Renal cortex interstitium (tissue), 15 donors: ENCODE measurements around the gene LILRB1. TPM values are rescaled to one million over a fixed set of nuclear protein-coding genes. Genes with fewer than 3 reads are reported as not detected.
"Not testable (repeated sequence)": the region's sequence is repeated elsewhere in the genome, so short reads cannot be mapped to it uniquely, and the experiment has no call there.

Experiments
- DNase-seq, 11 donors: peaks; one replicate each; pipeline ENCODE4 v3.0.0-alpha.2; 2013; ENCODE audit warnings: low read depth in 9 of 11, low spot score in 4 of 11; ENCODE audit errors: extremely low read depth in 1 of 11
- long read RNA-seq, 16 experiments: transcript quantifications; one replicate each; lab custom pipeline, GENCODE V29; 2026
- polyA plus RNA-seq, 3 donors: library from polyadenylated mRNA; unstranded; fragments of 120-200 nt; gene quantifications; one replicate each; pipeline ENCODE4 v1.2.1, GENCODE V29; 2013; ENCODE audit not compliant: insufficient read length in 3 of 3

Gene LILRB1
- polyA plus RNA-seq = 1 to 10 TPM in 2 of 3 donors, under 1 TPM in 1; 0.73 to 1.6 (median 1.0) TPM
- long read RNA-seq, donor 1 = 0 reads
- long read RNA-seq, donor 2 = 0 reads
- long read RNA-seq, donor 3 = 0 reads
- long read RNA-seq, donor 4 = 0 reads
- long read RNA-seq, donor 5 = 0 reads
- long read RNA-seq, donor 6 = 0 reads
- long read RNA-seq, donor 7 = 0 reads
- long read RNA-seq, donor 8 = 0 reads
- long read RNA-seq, donor 9 = 0 reads
- long read RNA-seq, donor 10 = 0 reads
- long read RNA-seq, donor 11 = 0 reads
- long read RNA-seq, donor 12 = 0 reads
- long read RNA-seq, donor 13, partial matches to known transcripts = 0 of 1 reads
- long read RNA-seq, donor 13, other reads (novel, unspliced or antisense) = 0 of 1 reads
- long read RNA-seq, donor 14 = 0 reads
- long read RNA-seq, donor 15 = 0 reads
- long read RNA-seq, donor 16 = 0 reads

DNA sequence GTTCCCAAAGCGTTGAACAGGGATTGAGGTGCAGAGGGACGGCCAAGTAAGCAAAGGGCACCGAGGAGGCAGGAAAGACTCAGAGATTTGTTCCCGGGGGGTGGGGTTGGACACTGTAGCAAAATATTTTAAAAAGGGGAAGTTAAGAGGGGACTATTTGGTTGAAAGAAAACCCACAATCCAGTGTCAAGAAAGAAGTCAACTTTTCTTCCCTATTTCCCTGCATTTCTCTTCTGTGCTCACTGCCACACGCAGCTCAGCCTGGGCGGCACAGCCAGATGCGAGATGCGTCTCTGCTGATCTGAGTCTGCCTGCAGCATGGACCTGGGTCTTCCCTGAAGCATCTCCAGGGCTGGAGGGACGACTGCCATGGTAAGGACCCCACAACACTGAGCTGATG lies at the start of gene LILRB1:
TSS of gene LILRB1 (plus strand) at position 223 of the 400 bp plus-strand sequence. CDS start 590 bp downstream, outside the sequence.
- not testable (repeated sequence) for DNase-seq

DNA sequence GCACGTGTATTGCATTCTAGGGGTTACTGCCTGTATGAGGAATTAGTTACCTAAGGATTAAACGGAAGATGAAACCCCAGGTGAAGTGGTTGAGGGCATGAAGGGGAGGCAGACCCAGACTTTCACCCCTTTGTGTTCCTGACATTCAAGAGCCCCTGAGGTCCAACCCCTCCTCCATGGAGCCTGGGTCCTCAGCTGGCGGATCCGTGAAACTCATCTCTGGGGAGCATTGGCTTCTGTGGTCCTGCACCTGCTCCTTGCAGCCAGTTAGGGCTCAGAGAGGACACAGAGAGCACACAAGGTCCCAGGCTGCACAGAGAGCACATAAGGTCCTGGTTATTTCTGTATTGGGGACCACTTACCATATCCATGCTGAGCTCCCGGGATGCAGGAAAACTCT lies 43.9 kb upstream of the LILRB1 start:
- DNase-seq = no peak

DNA sequence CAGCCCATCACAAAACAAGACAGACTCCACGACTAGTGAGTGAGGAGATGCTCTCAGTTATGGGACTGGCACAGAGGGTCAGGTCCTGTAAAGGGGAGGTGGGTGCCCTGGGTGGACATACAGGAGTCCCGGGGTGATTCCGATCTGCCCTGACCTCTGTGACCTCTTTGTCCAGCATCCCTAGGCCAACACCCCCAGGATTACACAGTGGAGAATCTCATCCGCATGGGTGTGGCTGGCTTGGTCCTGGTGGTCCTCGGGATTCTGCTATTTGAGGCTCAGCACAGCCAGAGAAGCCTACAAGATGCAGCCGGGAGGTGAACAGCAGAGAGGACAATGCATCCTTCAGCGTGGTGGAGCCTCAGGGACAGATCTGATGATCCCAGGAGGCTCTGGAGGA lies 43.3 kb upstream of the LILRB1 start:
- DNase-seq = no peak

DNA sequence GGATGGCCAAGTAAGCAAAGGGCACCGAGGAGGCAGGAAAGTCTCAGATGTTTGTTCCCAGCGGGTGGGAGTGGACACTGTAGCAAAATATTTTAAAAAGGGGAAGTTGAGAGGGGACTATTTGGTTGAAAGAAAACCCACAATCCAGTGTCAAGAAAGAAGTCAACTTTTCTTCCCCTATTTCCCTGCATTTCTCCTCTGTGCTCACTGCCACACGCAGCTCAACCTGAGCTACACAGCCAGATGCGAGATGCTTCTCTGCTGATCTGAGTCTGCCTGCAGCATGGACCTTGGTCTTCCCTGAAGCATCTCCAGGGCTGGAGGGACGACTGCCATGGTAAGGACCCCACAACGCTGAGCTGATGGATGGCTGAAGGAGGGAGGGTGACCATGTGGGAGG lies 36.8 kb upstream of the LILRB1 start, which contains the start of gene LILRA1:
TSS of gene LILRA1 (plus strand) at position 188 of the 400 bp plus-strand sequence. CDS start 613 bp downstream, outside the sequence.
- not testable (repeated sequence) for DNase-seq

DNA sequence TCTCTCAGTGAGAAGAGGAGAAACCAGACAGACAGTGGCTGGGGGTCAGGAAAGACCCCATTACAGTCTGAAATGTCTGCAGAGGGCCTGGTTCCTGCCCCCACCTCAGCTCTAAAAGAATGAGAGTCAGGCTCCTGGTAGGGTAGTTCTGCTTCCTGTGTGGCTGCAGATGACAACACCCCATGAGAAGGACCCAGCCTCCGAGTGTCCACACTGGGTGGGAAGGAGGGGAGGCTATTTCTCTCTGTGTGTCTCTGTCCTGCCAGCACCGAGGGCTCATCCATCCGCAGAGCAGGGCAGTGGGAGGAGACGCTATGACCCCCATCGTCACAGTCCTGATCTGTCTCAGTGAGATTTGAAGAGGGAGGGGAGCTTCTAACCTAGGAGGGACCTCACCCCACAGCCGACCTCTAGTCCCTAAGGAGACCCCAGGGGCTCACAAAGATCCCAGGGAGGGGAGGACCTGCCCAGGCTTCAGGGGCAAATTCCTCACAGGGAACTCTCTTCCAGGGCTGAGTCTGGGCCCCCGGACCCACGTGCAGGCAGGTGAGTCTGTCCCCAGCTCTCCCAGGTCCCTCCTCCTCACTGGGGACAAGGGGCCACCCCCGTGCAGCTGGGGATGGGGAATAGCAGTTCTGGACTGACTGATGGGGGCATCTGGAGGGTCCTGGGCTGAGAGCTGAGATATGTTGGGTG lies 36.2 kb upstream of the LILRB1 start:
- not testable (repeated sequence) for DNase-seq

DNA sequence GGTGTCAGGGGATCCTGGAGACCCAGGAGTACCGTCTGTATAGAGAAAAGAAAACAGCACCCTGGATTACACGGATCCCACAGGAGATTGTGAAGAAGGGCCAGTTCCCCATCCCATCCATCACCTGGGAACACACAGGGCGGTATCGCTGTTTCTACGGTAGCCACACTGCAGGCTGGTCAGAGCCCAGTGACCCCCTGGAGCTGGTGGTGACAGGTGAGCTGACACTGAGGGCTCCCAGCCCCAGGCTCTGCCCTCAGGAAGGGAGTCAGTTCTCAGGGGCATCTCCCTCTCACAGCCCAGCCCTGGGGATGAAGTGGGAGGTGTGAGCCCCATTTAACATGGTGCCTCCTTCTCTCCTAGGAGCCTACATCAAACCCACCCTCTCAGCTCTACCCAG lies 35.5 kb upstream of the LILRB1 start:
- no peak for DNase-seq

DNA sequence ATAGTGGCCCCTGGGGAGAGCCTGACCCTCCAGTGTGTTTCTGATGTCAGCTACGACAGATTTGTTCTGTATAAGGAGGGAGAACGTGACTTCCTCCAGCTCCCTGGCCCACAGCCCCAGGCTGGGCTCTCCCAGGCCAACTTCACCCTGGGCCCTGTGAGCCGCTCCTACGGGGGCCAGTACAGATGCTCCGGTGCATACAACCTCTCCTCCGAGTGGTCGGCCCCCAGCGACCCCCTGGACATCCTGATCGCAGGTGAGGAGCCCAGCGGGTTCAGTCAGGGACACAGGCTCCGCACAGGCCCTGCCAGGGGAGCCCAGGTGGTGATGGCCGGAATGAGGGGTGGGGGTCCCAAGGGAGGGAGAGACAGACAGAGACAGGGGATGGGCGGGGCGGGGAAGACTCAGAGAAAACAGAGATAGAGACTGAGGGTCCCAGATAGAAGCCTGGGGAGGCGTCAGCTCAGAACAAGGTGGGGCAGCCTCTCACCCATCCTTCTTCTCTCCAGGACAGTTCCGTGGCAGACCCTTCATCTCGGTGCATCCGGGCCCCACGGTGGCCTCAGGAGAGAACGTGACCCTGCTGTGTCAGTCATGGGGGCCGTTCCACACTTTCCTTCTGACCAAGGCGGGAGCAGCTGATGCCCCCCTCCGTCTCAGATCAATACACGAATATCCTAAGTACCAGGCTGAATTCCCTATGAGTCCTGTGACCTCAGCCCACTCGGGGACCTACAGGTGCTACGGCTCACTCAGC lies 34.4 kb upstream of the LILRB1 start:
- not testable (repeated sequence) for DNase-seq

DNA sequence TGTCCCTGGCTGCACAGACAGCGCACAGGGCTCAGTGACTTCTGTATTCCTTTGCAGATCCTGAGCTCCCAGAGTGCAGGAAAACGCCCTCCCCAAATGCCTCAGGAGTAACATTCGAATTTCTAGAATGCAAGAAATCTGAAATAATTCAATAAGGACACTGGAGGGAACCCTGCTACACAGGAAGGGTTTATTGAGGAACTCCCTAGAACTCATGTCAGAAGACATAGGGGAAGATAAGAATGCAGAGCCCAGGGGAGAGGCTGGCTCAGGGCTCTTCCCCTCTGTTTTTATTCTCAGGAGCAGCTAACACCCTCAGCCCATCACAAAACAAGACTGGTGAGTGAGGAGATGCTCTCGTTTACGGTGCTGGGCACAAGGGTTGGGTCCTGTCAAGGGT lies 30.1 kb upstream of the LILRB1 start:
- no peak for DNase-seq

DNA sequence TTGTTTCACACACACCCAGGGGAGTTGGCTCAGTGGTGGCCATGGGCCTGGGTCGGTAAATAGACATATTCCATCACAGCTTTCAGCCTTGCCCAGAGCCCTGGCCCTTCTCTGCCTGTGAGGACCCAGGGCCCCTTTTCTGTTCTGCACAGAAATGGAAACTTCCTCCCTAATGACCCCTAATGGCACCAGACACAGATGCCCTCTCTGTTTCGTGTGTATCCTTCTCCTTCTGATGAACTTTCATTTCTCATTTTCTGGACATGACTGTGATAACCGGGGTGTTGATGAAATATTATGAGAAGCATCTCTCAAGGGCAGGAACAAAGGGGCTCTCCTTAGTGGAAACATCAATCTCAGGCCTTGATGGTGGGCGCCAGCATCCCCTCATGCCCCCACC lies 24.1 kb upstream of the LILRB1 start:
- no peak for DNase-seq

DNA sequence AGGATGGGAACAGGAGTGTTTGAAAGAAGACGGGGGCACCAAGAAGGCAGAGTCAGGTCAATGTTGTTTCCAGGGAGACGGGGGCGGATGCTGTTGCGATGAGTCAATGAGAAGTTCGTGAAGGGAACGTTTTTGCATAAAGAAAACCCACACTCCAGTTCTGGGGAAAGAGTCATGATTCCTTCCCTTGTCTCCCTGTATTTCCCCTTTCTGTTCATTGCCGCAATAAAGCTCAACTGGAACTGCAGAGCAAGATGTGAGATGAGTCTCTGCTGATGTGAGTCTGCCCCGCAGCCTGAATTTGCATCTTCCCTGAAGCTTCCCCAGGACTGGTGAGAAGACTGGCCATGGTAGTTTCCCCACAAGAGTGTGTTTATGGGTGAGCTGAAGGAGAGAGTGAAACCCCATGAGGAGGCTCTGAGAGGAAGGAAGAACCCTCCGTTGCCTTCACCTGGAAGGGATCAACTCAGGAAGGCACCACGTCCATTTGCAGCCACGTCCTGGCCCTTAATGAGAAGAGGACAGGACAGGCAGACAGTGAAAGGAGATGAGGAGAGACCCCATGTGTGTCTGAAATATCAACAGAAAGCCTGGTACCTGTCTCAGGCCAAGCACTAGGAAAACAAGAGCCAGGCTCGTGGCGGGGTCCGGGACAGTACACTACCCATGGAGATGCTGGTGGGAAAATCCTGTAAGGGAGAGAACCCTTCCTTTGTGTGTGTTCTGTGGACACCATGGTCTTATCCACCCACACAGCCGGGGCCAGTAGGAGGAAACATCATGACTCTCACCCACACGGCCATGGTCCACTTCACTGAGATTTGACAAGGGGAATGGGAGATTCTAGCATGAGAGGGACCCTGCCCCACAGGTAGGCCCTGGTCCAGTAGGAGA lies 23.1 kb upstream of the LILRB1 start:
- DNase-seq = no peak

DNA sequence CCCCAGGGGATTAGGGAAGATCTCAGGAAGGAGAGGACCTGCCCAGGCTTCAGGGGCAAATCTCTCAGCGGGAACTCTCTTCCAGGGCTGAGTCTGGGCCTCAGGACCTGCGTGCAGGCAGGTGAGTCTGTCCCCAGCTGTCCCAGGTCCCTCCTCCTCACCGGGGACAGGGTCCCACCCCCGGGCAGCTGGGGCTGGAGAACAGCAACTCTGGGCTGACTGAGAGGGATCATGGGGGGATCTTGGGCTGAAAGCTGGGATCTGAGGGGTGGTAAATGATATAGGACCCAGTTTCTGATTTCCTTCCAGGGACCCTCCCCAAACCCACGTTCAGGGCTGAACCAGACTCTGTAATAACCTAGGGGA lies 22.5 kb upstream of the LILRB1 start:
- no peak for DNase-seq

DNA sequence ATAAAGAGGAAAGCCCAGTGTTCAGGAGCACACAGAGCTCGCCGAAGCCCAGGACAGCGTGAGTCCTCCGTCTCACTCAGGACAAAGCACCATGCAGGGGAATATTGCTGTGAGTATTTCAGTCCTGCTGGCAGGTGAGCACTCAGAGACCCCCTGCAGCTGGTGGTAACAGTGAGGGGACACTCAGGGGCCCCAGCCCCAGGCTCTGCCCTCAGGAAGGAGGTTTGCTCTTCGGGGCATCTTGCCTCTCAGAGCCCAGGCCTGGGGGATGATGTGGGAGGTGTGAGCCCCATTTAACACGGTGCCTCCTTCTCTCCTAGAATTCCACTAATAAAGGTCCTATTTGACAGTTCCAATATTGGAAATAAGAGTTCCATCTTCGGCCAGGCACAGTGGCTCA lies 22.1 kb upstream of the LILRB1 start:
- no peak for DNase-seq

DNA sequence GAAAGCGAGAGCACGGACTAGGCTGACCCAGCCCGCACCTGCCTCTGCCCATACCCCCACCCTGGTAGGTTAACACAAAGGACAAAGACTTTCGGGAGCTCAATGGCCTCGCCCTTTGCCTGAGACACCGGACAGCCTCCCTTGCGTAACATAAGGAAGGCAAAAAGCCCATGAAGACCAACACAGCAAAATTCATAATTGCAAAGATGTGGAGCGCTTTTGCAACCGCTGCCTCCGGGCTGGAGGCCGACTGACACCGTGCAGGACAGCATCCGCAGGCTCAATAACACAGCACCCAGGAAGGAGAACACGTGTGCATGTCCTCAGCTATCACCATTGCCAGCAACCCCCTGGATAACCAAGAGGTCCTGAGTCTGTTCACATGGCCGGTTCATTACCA lies 21.5 kb upstream of the LILRB1 start:
- DNase-seq = no peak

DNA sequence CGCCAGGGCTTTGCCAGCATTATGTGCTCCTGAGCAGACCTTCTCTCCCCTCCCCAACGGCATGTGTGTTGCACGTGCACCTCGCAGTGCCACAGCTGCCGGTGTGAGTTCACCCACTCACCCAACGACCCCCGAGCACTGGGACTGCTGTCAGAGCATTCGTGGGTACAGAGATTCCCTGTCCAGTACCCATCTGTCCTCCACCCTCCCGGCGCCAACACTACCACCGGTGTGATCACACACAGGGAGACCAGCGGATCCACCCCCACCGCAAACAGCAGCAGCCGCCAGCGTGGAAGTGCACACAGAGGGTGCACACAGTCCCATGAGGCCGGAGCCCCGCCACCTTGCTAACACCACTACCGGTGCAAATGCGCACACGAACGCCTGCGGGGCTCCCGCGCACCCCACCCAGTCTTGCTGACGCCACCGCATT lies 20.9 kb upstream of the LILRB1 start:
- no peak for DNase-seq

DNA sequence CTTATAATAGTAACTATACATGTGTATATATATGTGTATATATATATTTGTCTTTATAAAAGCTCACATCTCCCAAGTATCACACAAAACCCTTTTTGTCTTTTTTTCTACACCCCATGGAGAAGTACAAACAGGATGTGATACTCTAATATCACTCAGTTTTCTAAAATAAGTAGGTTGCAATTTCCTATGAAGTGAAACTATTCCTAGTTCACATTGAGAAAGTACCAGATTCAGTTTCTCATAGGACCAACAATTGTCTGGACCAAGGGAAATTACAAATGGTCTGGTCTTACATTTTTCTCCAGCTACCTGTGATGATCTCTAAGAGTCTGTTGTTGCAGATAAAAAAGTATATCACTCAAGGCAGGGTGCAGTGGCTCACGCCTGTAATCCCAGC lies 17.9 kb upstream of the LILRB1 start:
- DNase-seq = no peak

DNA sequence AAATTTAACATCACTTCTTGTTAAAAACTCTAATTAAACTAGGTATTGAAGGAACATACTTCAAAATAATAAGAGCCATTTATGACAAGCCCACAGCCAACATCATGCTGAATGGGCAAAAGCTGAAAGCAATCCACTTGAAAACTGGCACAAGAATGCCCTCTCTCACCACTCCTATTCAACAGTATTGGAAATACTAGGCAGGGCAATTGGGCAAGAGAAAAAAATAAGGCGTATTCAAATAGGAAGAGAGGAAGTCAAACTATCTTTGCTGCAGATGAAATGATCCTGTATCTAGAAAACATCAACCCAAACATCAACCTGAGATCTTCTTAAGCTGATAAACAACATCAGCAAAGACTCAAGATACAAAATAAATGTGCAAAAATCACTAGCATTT lies 15.6 kb upstream of the LILRB1 start:
- no peak for DNase-seq

DNA sequence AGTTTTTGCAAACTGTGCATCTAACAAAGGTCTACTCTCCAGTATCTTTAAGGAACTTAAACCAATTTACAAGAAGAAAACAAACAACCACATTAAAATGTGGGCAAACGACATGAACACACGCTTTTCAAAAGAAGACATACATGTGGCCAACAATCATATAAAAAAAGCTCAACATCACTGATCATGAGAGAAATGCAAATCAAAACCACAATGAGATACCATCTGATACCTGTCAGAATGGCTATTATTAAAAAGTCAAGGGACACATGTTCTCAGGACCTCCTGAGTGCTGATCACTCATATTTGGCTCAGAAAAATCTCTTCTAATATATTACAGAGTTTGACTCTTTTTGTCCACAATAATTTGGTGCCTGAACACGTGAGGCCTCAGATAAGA lies 14.2 kb upstream of the LILRB1 start:
- no peak for DNase-seq

DNA sequence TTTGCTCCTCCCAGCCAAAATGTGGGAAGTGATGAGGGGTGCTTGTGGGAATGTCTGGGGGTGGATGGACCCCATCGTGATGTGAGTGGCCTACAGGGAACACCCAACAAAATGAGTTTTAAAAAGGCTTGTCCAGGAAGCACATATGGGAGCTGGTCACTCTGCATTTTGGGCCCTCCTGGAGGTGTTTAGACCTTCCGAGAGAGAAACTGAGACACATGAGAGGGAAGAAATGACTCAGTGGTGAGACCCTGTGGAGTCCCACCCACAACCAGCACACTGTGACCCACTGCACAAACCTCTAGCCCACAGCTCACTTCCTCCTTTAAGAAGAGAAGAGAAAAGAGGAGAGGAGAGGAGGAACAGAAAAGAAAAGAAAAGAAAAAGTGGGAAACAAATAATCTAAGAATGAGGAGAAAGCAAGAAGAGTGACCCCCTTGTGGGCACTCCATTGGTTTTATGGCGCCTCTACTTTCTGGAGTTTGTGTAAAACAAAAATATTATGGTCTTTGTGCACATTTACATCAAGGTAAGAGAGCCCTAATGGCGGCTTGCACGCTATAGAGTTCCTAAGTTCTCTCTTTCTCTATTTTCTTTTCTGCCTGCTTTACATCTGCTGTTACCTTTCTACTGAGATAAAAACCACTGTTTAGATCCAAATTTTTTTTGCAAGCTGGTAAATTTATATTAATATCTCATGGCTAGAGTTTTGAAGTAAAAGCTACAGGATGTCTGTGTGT lies 13.3 kb upstream of the LILRB1 start:
- DNase-seq = no peak
